DOHH2 (cell line): Measurements from ENCODE around the gene RASD2.

ENCODE experiments used
- H3F3A ChIP-seq: fragments of 200-600 bp; sonication (generic), shearing (Covaris generic); 2 replicates; pipeline ENCODE4 v1.6.0; 2016; ENCODE audit warnings: antibody characterized with exemption, mild to moderate bottlenecking; ENCODE audit not compliant: control insufficient read depth, insufficient read depth
- H3K27ac ChIP-seq: fragments of 200-600 bp; sonication (generic); 2 replicates; pipeline ENCODE4 v1.5.1; 2014; ENCODE audit warnings: low read depth, mild to moderate bottlenecking, low read length, moderate library complexity
- H3K27me3 ChIP-seq: fragments of 200-600 bp; sonication (generic); 2 replicates; pipeline ENCODE4 v1.6.1; 2014; ENCODE audit warnings: mild to moderate bottlenecking, low read length, mixed read lengths; ENCODE audit not compliant: control insufficient read depth
- H3K36me3 ChIP-seq: fragments of 200-600 bp; sonication (generic); 2 replicates; pipeline ENCODE4 v1.6.1; 2014; ENCODE audit warnings: mild to moderate bottlenecking, low read length, moderate library complexity, mixed read lengths; ENCODE audit not compliant: control insufficient read depth
- H3K4me1 ChIP-seq: fragments of 200-600 bp; sonication (generic); 2 replicates; pipeline ENCODE4 v1.6.1; 2014; ENCODE audit warnings: mild to moderate bottlenecking, low read length, mixed read lengths; ENCODE audit not compliant: control insufficient read depth
- H3K4me2 ChIP-seq: fragments of 200-600 bp; sonication (generic); 2 replicates; pipeline ENCODE4 v1.6.0; 2014; ENCODE audit warnings: mild to moderate bottlenecking, low read length, moderate library complexity
- H3K4me3 ChIP-seq: fragments of 200-600 bp; sonication (generic); 2 replicates; pipeline ENCODE4 v1.5.1; 2014; ENCODE audit warnings: mild to moderate bottlenecking, low read length, mixed read lengths
- H3K79me2 ChIP-seq: fragments of 200-600 bp; sonication (generic); 2 replicates; pipeline ENCODE4 v1.6.1; 2014; ENCODE audit warnings: mild to moderate bottlenecking, low read length, mixed read lengths; ENCODE audit not compliant: control insufficient read depth
- H3K9me2 ChIP-seq: fragments of 200-600 bp; sonication (generic); replicated peaks from 2 replicates; pipeline ENCODE4 v1.6.1; 2014; ENCODE audit warnings: mild to moderate bottlenecking, low read length, mixed read lengths; ENCODE audit not compliant: control insufficient read depth
- H3K9me3 ChIP-seq: fragments of 200-600 bp; sonication (generic); 2 replicates; pipeline ENCODE4 v1.6.1; 2014; ENCODE audit warnings: antibody characterized with exemption, low read length, mixed read lengths; ENCODE audit not compliant: control insufficient read depth, insufficient read depth
- H4K20me1 ChIP-seq: fragments of 200-600 bp; sonication (generic); 2 replicates; pipeline ENCODE4 v1.6.0; 2014; ENCODE audit warnings: low read depth, mild to moderate bottlenecking, antibody characterized with exemption, low read length, moderate library complexity; ENCODE audit not compliant: control insufficient read depth, insufficient read depth
- CTCF ChIP-seq: fragments of 200-600 bp; sonication (generic); IDR thresholded peaks from one replicate; pipeline ENCODE4 v1.5.1; 2014; ENCODE audit warnings: antibody characterized with exemption, mild to moderate bottlenecking, low read depth, low read length; ENCODE audit not compliant: poor library complexity, severe bottlenecking
- EZH2phosphoT487 ChIP-seq: fragments of 200-600 bp; sonication (generic); IDR thresholded peaks from 2 replicates; pipeline ENCODE4 v1.6.1; 2017; ENCODE audit warnings: borderline replicate concordance, mild to moderate bottlenecking, antibody characterized with exemption, low read length, moderate library complexity, mixed read lengths

RASD2 gene

DNA sequence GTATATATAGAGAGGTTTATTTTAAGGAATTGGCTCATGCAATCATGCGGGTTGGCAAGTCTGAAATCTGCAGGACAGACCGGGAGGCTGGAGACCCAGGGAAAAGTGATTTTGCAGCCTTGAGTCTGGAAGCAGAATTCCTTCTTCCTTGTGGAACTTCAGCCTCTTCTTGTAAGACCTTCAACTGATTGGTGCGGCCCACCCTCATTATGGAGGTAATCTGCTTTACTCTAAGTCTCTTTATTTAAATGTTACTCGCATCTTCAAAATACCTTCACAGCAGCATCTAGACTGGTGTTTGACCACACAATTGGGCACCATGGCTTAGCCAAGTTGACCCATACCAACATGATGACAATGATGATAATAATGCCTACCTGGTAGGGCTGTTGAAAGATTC, 58.7 kb downstream of the RASD2 start:
- Histone ChIP-seq H3K79me2 (no peaks in the 10 kb centered on the region), H3K4me3 (no peak overlapping the region), H3K4me1 (no peaks in the 10 kb centered on the region), H3K27ac (no peak overlapping the region), H3K27me3 (no peaks in the 10 kb centered on the region), H4K20me1 (no peaks in the 10 kb centered on the region), H3K9me2 (no peaks in the 10 kb centered on the region), H3K4me2 (no peak overlapping the region), H3K36me3 (no peaks in the 10 kb centered on the region), H3F3A (peaks cover 5% of the 10 kb centered on the region), H3K9me3 (peaks cover 6% of the 10 kb centered on the region; the same call in 1 of the 2 replicates)
- no peak for TF ChIP-seq EZH2phosphoT487
- TF ChIP-seq CTCF: no peak

DNA sequence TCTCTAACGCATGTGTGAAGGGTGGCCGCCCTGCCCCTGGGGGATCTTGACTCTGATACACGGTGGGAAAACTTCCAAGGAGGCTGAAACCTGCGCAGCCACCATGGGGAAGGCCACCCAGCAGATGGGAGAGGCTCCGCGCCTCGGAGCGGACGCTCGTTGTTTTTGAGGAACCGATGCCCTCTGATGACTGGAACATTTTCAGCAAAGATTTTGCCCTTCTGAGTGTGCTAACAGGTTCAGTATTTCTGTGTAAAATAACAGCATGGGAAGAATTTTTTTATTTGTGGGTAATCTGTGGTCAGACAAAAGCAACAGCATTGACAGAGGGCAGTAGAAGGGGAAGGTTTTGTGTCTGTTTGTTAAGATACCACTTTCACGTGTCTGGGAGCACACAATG, 59.8 kb downstream of the RASD2 start:
- Histone ChIP-seq H3K4me1 (no peaks in the 10 kb centered on the region), H3K9me3 (peaks cover 6% of the 10 kb centered on the region; the same call in 1 of the 2 replicates), H3K27me3 (peaks cover 3% of the 10 kb centered on the region; the same call in 1 of the 2 replicates), H3F3A (peaks cover 5% of the 10 kb centered on the region), H3K27ac (no peak overlapping the region), H3K79me2 (no peaks in the 10 kb centered on the region), H3K4me3 (no peak overlapping the region), H3K9me2 (no peaks in the 10 kb centered on the region), H3K4me2 (no peak overlapping the region), H3K36me3 (no peaks in the 10 kb centered on the region), H4K20me1 (no peaks in the 10 kb centered on the region)
- no peak for TF ChIP-seq CTCF
- TF ChIP-seq EZH2phosphoT487: no peak

- Histone ChIP-seq H3K9me2 (no peaks in the 10 kb centered on the region), H3K4me2 (no peak overlapping the region)
Measured at GRCh38 chr22:35601013-35601580, 60.5 kb downstream of the RASD2 start.

More at GRCh38 chr22:35601013-35601580, 60.5 kb downstream of the RASD2 start:
- H3K4me1 ChIP-seq: no peaks in the 10 kb centered on the region
- peaks cover 5% of the 10 kb centered on the region for H3F3A ChIP-seq
- no peaks in the 10 kb centered on the region for H3K36me3 ChIP-seq
- H3K4me3 ChIP-seq: no peak overlapping the region
- no peaks in the 10 kb centered on the region for H4K20me1 ChIP-seq
- TF ChIP-seq CTCF (no peak), EZH2phosphoT487 (no peak)
- peaks cover 5% of the 10 kb centered on the region; the same call in 1 of the 2 replicates for H3K27me3 ChIP-seq
- peaks cover 6% of the 10 kb centered on the region; the same call in 1 of the 2 replicates for H3K9me3 ChIP-seq
- no peak overlapping the region for H3K27ac ChIP-seq
- H3K79me2 ChIP-seq: no peaks in the 10 kb centered on the region
